OCI-LY3 (cell line): ENCODE data around the gene TMEM260.

ENCODE experiments used
- EZH2phosphoT487 ChIP-seq: fragments of 200-600 bp; shearing (Covaris generic); IDR thresholded peaks from 2 replicates; pipeline ENCODE4 v1.6.1; 2018; ENCODE audit warnings: antibody characterized with exemption, mixed run types, low read depth
- TF ChIP-seq, protein P1 (sequence below): fragments of 200-600, 300-600 bp; sonication (generic); IDR thresholded peaks from 2 replicates; pipeline ENCODE4 v1.5.1; 2014; ENCODE audit warnings: antibody characterized with exemption, low read length, low read depth

DNA sequence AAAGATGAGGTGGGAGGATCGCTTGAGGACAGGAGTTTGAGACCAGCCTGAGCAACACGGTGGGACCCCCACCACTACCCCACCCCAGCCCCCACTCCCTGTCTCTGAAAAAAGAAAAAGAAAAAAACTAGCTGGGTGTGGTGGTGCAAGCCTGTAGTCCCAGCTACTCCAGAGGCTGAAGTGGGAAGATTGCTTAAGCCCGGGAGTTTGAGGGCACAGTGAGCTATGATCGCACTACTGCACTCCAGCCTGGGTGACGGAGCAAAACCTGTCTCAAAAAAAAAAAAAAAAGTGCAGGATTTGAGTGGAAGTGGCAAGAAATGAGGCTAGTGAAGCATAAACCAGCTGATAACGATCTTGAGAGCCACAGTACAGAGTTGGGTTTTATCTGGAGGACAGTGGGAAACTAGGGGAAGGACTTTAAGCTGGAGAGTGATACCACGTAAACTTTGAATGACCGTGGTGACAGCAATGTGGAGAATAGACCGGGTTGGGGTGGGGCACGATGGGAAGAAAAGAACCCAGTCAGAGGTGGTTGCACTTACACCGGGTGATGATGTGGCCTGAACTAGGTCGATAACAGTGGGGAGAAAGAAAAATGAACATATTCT is 85.3 kb downstream of the TMEM260 start:
- TF ChIP-seq, protein P1, sequence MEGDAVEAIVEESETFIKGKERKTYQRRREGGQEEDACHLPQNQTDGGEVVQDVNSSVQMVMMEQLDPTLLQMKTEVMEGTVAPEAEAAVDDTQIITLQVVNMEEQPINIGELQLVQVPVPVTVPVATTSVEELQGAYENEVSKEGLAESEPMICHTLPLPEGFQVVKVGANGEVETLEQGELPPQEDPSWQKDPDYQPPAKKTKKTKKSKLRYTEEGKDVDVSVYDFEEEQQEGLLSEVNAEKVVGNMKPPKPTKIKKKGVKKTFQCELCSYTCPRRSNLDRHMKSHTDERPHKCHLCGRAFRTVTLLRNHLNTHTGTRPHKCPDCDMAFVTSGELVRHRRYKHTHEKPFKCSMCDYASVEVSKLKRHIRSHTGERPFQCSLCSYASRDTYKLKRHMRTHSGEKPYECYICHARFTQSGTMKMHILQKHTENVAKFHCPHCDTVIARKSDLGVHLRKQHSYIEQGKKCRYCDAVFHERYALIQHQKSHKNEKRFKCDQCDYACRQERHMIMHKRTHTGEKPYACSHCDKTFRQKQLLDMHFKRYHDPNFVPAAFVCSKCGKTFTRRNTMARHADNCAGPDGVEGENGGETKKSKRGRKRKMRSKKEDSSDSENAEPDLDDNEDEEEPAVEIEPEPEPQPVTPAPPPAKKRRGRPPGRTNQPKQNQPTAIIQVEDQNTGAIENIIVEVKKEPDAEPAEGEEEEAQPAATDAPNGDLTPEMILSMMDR = no peak
- TF ChIP-seq EZH2phosphoT487 = no peak
